ENCODE results near the gene NUP50.

GRCh38 chr22:45127866-45128265, 35.9 kb upstream of the NUP50 start:
- no peak for TF ChIP-seq POLR2A (IDR thresholded peaks at IDR 0.05)
- TF ChIP-seq, protein P1, sequence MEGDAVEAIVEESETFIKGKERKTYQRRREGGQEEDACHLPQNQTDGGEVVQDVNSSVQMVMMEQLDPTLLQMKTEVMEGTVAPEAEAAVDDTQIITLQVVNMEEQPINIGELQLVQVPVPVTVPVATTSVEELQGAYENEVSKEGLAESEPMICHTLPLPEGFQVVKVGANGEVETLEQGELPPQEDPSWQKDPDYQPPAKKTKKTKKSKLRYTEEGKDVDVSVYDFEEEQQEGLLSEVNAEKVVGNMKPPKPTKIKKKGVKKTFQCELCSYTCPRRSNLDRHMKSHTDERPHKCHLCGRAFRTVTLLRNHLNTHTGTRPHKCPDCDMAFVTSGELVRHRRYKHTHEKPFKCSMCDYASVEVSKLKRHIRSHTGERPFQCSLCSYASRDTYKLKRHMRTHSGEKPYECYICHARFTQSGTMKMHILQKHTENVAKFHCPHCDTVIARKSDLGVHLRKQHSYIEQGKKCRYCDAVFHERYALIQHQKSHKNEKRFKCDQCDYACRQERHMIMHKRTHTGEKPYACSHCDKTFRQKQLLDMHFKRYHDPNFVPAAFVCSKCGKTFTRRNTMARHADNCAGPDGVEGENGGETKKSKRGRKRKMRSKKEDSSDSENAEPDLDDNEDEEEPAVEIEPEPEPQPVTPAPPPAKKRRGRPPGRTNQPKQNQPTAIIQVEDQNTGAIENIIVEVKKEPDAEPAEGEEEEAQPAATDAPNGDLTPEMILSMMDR (IDR thresholded peaks at IDR 0.05): no peak

All from vagina (tissue), 2 donors.